HG02884 (cell line): Measurements from ENCODE around the gene LCE3A.
"Not testable (repeated sequence)": the region's sequence is repeated elsewhere in the genome, so short reads cannot be mapped to it uniquely, and the experiment has no call there.

Experiments used
- ATAC-seq: cut with Tn5 transposase; IDR thresholded peaks from one replicate; pipeline ENCODE4 v1.9.1; 2021; ENCODE audit warnings: mild to moderate bottlenecking, moderate library complexity; ENCODE audit not compliant: unreplicated experiment

LCE3A gene

DNA sequence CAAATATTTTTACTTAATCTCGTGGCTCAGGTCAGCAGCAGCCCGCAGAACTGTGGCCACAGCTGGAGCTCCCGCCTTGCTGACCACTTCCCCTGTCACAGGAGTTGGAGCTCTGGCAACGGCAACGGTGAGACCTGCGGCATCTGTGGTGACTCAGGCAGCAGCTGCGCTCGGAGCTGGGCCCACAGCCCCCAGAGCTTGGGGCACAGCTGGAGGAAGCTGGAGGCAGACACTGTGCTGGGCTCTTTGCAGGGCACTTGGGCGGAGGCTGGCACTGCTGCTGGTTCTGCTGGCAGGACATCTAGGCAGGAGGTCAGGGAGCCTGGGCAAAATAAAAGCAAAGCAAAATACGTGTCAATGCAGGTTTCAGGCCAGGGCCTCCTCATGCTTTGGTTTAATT is at the start of gene LCE3A:
Gene LCE3A (minus strand): TSS at position 301 of the 400 bp plus-strand sequence. CDS start 0 bp downstream, at position 301.
- no peak for ATAC-seq

- no peak for ATAC-seq
Measured at GRCh38 chr1:152667648-152668047, 44.7 kb upstream of the LCE3A start.

GRCh38 chr1:152666171-152666570 is 43.3 kb upstream of the LCE3A start:
- ATAC-seq, result not testable (repeated sequence)

GRCh38 chr1:152663098-152663497 is 40.2 kb upstream of the LCE3A start, which contains the start of gene LCE2D:
TSS of gene LCE2D (plus strand) at chr1:152663380. CDS start at chr1:152664106, 726 bp downstream.
- no peak for ATAC-seq

GRCh38 chr1:152658649-152659048 is 35.7 kb upstream of the LCE3A start:
- no peak for ATAC-seq

GRCh38 chr1:152657677-152658076 is 34.8 kb upstream of the LCE3A start:
- ATAC-seq, result no peak

DNA sequence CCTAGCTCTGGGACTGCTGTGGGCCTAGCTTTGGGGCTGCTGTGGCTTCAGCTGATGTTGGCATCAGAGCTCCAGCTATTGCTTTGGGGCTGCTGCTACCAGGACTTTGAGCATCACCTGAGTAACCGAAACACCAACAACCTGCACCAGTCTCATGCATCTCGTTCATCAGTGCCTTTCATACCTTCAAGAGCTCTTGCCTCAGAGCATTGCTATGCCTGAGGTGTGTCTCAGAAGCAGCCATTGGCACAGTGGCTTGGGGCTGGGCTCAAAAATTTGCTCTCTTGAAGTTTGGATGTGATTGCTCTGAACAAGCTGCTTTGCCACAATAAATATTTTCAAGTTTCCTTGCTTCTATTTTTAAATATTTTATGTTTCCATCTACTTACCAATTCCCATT is 33.6 kb upstream of the LCE3A start:
- ATAC-seq, result no peak

GRCh38 chr1:152654110-152654509 is 31.2 kb upstream of the LCE3A start:
- no peak for ATAC-seq

- no peak for ATAC-seq
Measured at GRCh38 chr1:152646656-152647055, 23.8 kb upstream of the LCE3A start.

GRCh38 chr1:152645146-152645545 is 22.2 kb upstream of the LCE3A start:
- ATAC-seq, result no peak

- ATAC-seq, result no peak
Measured at GRCh38 chr1:152643945-152644344, 21.0 kb upstream of the LCE3A start.

- no peak for ATAC-seq
Measured at GRCh38 chr1:152640351-152640750, 17.4 kb upstream of the LCE3A start.

DNA sequence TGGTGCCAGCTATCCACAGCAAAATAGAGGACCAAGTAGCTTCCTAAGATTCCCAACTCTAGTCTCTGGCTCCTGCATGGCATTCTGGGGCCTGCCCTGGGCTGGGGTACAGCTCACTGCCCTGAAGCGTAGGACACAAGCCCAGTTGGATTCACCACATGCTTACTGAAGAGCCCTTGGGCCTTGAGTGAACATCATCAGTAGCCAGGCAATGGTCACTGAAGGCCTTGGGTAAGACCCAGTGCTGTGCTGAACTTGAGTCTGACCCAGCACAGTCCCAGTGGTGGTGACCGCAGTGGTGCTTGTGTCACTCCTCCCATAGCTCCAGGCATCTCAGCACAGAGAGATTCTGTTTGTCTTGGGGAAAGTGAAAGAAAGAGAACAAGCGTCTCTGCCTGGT is 7.7 kb upstream of the LCE3A start:
- ATAC-seq, result no peak

GRCh38 chr1:152626744-152627143 is 3.8 kb upstream of the LCE3A start:
- ATAC-seq, result no peak

GRCh38 chr1:152623203-152623844 is 421 bp upstream of the LCE3A start:
- no peak for ATAC-seq

GRCh38 chr1:152621993-152622392 is 910 bp downstream of the LCE3A start:
- no peak for ATAC-seq

- ATAC-seq, result no peak
Measured at GRCh38 chr1:152613511-152613910, 9.4 kb downstream of the LCE3A start, which contains the start of gene LCE3B. TSS of gene LCE3B (plus strand) at chr1:152613811. CDS start at chr1:152613811, 0 bp downstream.

GRCh38 chr1:152599934-152600333 is 23.0 kb downstream of the LCE3A start, which contains the start of gene LCE3C:
TSS of gene LCE3C (plus strand) at chr1:152600234. CDS start at chr1:152600732, 498 bp downstream.
- ATAC-seq, result no peak

- no peak for ATAC-seq
Measured at GRCh38 chr1:152596986-152597385, 25.9 kb downstream of the LCE3A start.

- ATAC-seq, result no peak
Measured at GRCh38 chr1:152585586-152585985, 37.3 kb downstream of the LCE3A start.

- no peak for ATAC-seq
Measured at GRCh38 chr1:152582647-152583046, 40.3 kb downstream of the LCE3A start.

DNA sequence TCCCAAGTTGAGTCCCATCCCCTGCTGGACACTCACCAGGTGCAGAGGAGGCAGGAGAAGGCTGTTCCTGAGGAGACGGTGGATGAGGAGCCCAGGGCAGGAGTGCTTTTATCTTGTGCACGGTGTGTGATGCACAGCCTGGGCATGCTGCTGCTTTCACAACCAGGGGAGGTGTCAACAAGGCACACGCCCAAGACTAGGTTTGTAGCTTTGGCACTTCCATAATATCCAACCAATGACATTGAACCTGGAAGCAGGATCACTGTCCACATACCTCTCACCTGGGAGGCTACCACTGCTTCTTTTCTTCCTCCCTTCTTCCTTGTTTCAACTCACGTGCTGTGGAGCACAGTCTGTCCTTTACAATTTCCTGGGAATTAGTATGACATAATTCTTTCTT is 42.5 kb downstream of the LCE3A start, which contains the start of gene LCE3D:
Gene LCE3D (minus strand): TSS at position 84 of the 400 bp plus-strand sequence. CDS start 580 bp downstream, outside the sequence.
- ATAC-seq, result no peak

- not testable (repeated sequence) for ATAC-seq
Measured at GRCh38 chr1:152579526-152579925, 43.4 kb downstream of the LCE3A start.
